IPS DF 6.9 (cell line): ENCODE data around the gene AP3B1.
"Not testable (repeated sequence)": the region's sequence is repeated elsewhere in the genome, so short reads cannot be mapped to it uniquely, and the experiment has no call there.

Source experiments
- DNase-seq: peaks from one replicate; pipeline ENCODE4 v3.0.0-alpha.2; 2013; ENCODE audit warnings: low read depth, low spot score
- H3K27ac ChIP-seq: one replicate; pipeline ENCODE4 v1.5.1; 2013; ENCODE audit warnings: low read length, control low read depth
- H3K27me3 ChIP-seq: 2 replicates; pipeline ENCODE4 v1.6.1; 2013; ENCODE audit warnings: mild to moderate bottlenecking, low read length; ENCODE audit not compliant: control insufficient read depth, insufficient read depth
- H3K36me3 ChIP-seq: 2 replicates; pipeline ENCODE4 v1.6.1; 2013; ENCODE audit warnings: low read length; ENCODE audit not compliant: control insufficient read depth, insufficient read depth
- H3K4me1 ChIP-seq: 2 replicates; pipeline ENCODE4 v1.6.1; 2013; ENCODE audit warnings: low read length; ENCODE audit not compliant: control insufficient read depth, insufficient read depth
- H3K4me3 ChIP-seq: 2 replicates; pipeline ENCODE4 v1.5.1; 2013; ENCODE audit warnings: mild to moderate bottlenecking, low read length
- H3K9me3 ChIP-seq: 2 replicates; pipeline ENCODE4 v1.6.1; 2013; ENCODE audit warnings: low read length, inconsistent platforms; ENCODE audit not compliant: control insufficient read depth, insufficient read depth
- WGBS: extraction: QIAGEN DNeasy Blood & Tissue Kit; methylation state at CpG from one replicate; pipeline ENCODE4 v1.1.7; 2013; ENCODE audit warnings: mixed read lengths, missing lambda C conversion rate; ENCODE audit not compliant: insufficient read length, insufficient coverage; 5-methylcytosine and 5-hydroxymethylcytosine counted together

The AP3B1 gene

GRCh38 chr5:78221964-78222451 is 72.5 kb downstream of the AP3B1 start:
- DNase-seq = peak; percentile 18
- no peaks in the 10 kb centered on the region for H3K4me1 ChIP-seq
- no peak overlapping the region for H3K27ac ChIP-seq
- no peaks in the 10 kb centered on the region for H3K9me3 ChIP-seq
- WGBS = no CpG with 5 or more reads among the region's 2 CpGs
- no peaks in the 10 kb centered on the region for H3K27me3 ChIP-seq
- H3K4me3 ChIP-seq = no peak overlapping the region
- no peaks in the 10 kb centered on the region for H3K36me3 ChIP-seq

- Histone ChIP-seq H3K36me3 (no peaks in the 10 kb centered on the region), H3K9me3 (no peaks in the 10 kb centered on the region), H3K27me3 (no peaks in the 10 kb centered on the region), H3K4me3 (no peak overlapping the region), H3K27ac (no peak overlapping the region), H3K4me1 (no peaks in the 10 kb centered on the region)
- WGBS = 100% methylated on average over 1 of the region's 1 CpG
- no peak for DNase-seq
Measured at GRCh38 chr5:78221467-78221866, 73.0 kb downstream of the AP3B1 start.

- no CpG with 5 or more reads among the region's 4 CpGs for WGBS
- Histone ChIP-seq H3K27me3 (no peaks in the 10 kb centered on the region), H3K9me3 (no peaks in the 10 kb centered on the region), H3K27ac (no peak overlapping the region), H3K4me3 (no peak overlapping the region), H3K4me1 (no peaks in the 10 kb centered on the region), H3K36me3 (no peaks in the 10 kb centered on the region)
- DNase-seq = no peak
Measured at GRCh38 chr5:78215972-78216371, 78.5 kb downstream of the AP3B1 start.

GRCh38 chr5:78215565-78215964 is 78.9 kb downstream of the AP3B1 start:
- Histone ChIP-seq H3K27me3 (no peaks in the 10 kb centered on the region), H3K36me3 (no peaks in the 10 kb centered on the region), H3K4me1 (no peaks in the 10 kb centered on the region), H3K4me3 (no peak overlapping the region), H3K9me3 (no peaks in the 10 kb centered on the region), H3K27ac (no peak overlapping the region)
- no peak for DNase-seq
- WGBS = no CpG with 5 or more reads among the region's 1 CpG

- DNase-seq = no peak
- no peaks in the 10 kb centered on the region for H3K4me1 ChIP-seq
- no peak overlapping the region for H3K4me3 ChIP-seq
- H3K27ac ChIP-seq = no peak overlapping the region
- WGBS = no CpG with 5 or more reads among the region's 3 CpGs
- no peaks in the 10 kb centered on the region for H3K27me3 ChIP-seq
- no peaks in the 10 kb centered on the region for H3K9me3 ChIP-seq
- H3K36me3 ChIP-seq = no peaks in the 10 kb centered on the region
Measured at GRCh38 chr5:78213799-78214198, 80.7 kb downstream of the AP3B1 start.

GRCh38 chr5:78211052-78211451 is 83.4 kb downstream of the AP3B1 start:
- Histone ChIP-seq H3K4me3 (no peak overlapping the region), H3K36me3 (no peaks in the 10 kb centered on the region), H3K9me3 (no peaks in the 10 kb centered on the region), H3K27me3 (no peaks in the 10 kb centered on the region), H3K4me1 (no peaks in the 10 kb centered on the region), H3K27ac (no peak overlapping the region)
- DNase-seq = no peak
- WGBS = 100% methylated on average over 2 of the region's 4 CpGs

- H3K9me3 ChIP-seq = no peaks in the 10 kb centered on the region
- WGBS = no CpG with 5 or more reads among the region's 2 CpGs
- H3K4me3 ChIP-seq = no peak overlapping the region
Measured at GRCh38 chr5:78204241-78204640, 90.3 kb downstream of the AP3B1 start.

GRCh38 chr5:78203815-78204214 is 90.7 kb downstream of the AP3B1 start:
- Histone ChIP-seq H3K27ac (no peak overlapping the region), H3K4me3 (no peak overlapping the region), H3K4me1 (no peaks in the 10 kb centered on the region), H3K36me3 (no peaks in the 10 kb centered on the region), H3K27me3 (no peaks in the 10 kb centered on the region), H3K9me3 (no peaks in the 10 kb centered on the region)
- WGBS = no CpG with 5 or more reads among the region's 2 CpGs
- no peak for DNase-seq

More at GRCh38 chr5:78204241-78204640, 90.3 kb downstream of the AP3B1 start:
- Histone ChIP-seq H3K4me1 (no peaks in the 10 kb centered on the region), H3K27me3 (no peaks in the 10 kb centered on the region), H3K27ac (no peak overlapping the region), H3K36me3 (no peaks in the 10 kb centered on the region)
- DNase-seq = no peak

GRCh38 chr5:78190402-78190801 is 104.1 kb downstream of the AP3B1 start:
- no CpG with 5 or more reads among the region's 1 CpG for WGBS
- H3K27ac ChIP-seq = no peak overlapping the region

GRCh38 chr5:78188681-78189080 is 105.8 kb downstream of the AP3B1 start:
- not testable (repeated sequence) for H3K4me3 ChIP-seq, H3K27me3 ChIP-seq, H3K9me3 ChIP-seq, H3K4me1 ChIP-seq, H3K27ac ChIP-seq, H3K36me3 ChIP-seq, DNase-seq
- WGBS = no CpG with 5 or more reads among the region's 4 CpGs

More at GRCh38 chr5:78190402-78190801, 104.1 kb downstream of the AP3B1 start:
- Histone ChIP-seq H3K4me3 (no peak overlapping the region), H3K9me3 (no peaks in the 10 kb centered on the region), H3K27me3 (no peaks in the 10 kb centered on the region), H3K36me3 (no peaks in the 10 kb centered on the region), H3K4me1 (no peaks in the 10 kb centered on the region; the same call in 1 of the 2 replicates)
- no peak for DNase-seq

- no peak for DNase-seq
- no peaks in the 10 kb centered on the region for H3K9me3 ChIP-seq
- H3K27ac ChIP-seq = no peak overlapping the region
- no peaks in the 10 kb centered on the region for H3K27me3 ChIP-seq
- H3K4me3 ChIP-seq = no peak overlapping the region
- H3K36me3 ChIP-seq = no peaks in the 10 kb centered on the region
- no peaks in the 10 kb centered on the region; the same call in 1 of the 2 replicates for H3K4me1 ChIP-seq
Measured at GRCh38 chr5:78187172-78187571, 107.3 kb downstream of the AP3B1 start.
